Measurements from ENCODE around the gene SUPT16H.

DNA sequence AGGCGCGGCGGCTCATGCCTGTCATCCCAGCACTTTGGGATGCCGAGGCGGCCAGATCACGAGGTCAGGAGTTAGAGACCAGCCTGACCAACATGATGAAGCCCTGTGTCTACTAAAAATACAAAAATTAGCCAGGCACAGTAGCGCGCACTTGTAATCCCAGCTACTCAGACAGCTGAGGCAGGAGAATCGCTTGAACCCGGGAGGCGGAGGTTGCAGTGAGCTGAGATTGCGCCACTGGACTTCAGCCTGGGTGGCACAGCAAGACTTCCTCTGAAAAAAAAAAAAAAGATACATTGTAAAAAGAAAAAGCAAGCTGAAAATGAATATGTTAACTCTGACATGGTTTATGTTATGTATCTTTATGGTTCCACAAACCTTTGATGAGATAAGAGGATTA, 70.3 kb downstream of the SUPT16H start:
- TF ChIP-seq EZH2phosphoT487 (IDR thresholded peaks at IDR 0.05; ENCODE audit: unreplicated experiment) (no peak), CREB1 (CRISPR knock-in tag; IDR thresholded peaks at IDR 0.05; ENCODE audit: low read depth) (no peak), EZH2 (IDR thresholded peaks at IDR 0.05; ENCODE audit: low read depth, unreplicated experiment) (no peak), POLR2AphosphoS5 (IDR thresholded peaks at IDR 0.05; ENCODE audit: low read depth) (no peak), JUNB (IDR thresholded peaks at IDR 0.05; ENCODE audit: unreplicated experiment) (no peak), NANOG (IDR thresholded peaks at IDR 0.05; ENCODE audit: borderline replicate concordance) (no peak), STAT1 (IDR thresholded peaks at IDR 0.05; ENCODE audit: unreplicated experiment) (no peak)
- TF ChIP-seq, protein P1, sequence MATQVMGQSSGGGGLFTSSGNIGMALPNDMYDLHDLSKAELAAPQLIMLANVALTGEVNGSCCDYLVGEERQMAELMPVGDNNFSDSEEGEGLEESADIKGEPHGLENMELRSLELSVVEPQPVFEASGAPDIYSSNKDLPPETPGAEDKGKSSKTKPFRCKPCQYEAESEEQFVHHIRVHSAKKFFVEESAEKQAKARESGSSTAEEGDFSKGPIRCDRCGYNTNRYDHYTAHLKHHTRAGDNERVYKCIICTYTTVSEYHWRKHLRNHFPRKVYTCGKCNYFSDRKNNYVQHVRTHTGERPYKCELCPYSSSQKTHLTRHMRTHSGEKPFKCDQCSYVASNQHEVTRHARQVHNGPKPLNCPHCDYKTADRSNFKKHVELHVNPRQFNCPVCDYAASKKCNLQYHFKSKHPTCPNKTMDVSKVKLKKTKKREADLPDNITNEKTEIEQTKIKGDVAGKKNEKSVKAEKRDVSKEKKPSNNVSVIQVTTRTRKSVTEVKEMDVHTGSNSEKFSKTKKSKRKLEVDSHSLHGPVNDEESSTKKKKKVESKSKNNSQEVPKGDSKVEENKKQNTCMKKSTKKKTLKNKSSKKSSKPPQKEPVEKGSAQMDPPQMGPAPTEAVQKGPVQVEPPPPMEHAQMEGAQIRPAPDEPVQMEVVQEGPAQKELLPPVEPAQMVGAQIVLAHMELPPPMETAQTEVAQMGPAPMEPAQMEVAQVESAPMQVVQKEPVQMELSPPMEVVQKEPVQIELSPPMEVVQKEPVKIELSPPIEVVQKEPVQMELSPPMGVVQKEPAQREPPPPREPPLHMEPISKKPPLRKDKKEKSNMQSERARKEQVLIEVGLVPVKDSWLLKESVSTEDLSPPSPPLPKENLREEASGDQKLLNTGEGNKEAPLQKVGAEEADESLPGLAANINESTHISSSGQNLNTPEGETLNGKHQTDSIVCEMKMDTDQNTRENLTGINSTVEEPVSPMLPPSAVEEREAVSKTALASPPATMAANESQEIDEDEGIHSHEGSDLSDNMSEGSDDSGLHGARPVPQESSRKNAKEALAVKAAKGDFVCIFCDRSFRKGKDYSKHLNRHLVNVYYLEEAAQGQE (IDR thresholded peaks at IDR 0.05; ENCODE audit: unreplicated experiment), result no peak
- TF ChIP-seq, protein P2, sequence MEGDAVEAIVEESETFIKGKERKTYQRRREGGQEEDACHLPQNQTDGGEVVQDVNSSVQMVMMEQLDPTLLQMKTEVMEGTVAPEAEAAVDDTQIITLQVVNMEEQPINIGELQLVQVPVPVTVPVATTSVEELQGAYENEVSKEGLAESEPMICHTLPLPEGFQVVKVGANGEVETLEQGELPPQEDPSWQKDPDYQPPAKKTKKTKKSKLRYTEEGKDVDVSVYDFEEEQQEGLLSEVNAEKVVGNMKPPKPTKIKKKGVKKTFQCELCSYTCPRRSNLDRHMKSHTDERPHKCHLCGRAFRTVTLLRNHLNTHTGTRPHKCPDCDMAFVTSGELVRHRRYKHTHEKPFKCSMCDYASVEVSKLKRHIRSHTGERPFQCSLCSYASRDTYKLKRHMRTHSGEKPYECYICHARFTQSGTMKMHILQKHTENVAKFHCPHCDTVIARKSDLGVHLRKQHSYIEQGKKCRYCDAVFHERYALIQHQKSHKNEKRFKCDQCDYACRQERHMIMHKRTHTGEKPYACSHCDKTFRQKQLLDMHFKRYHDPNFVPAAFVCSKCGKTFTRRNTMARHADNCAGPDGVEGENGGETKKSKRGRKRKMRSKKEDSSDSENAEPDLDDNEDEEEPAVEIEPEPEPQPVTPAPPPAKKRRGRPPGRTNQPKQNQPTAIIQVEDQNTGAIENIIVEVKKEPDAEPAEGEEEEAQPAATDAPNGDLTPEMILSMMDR (conservative IDR thresholded peaks at IDR 0.05; ENCODE audit: low read depth in 2 of 2), result no peak
- TF ChIP-seq, protein P3, sequence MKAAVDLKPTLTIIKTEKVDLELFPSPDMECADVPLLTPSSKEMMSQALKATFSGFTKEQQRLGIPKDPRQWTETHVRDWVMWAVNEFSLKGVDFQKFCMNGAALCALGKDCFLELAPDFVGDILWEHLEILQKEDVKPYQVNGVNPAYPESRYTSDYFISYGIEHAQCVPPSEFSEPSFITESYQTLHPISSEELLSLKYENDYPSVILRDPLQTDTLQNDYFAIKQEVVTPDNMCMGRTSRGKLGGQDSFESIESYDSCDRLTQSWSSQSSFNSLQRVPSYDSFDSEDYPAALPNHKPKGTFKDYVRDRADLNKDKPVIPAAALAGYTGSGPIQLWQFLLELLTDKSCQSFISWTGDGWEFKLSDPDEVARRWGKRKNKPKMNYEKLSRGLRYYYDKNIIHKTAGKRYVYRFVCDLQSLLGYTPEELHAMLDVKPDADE (IDR thresholded peaks at IDR 0.05), result no peak

Measured in GM23338 (cell line).